Body of pancreas (tissue), 4 donors: ENCODE measurements around the gene SPTBN1.

ENCODE experiments used
- CTCF ChIP-seq, 7 experiments: fragments of 450-650 bp in 4 of 7; fragments of 200-600 bp in 3 of 7; sonication (generic) in 3 of 7; IDR thresholded peaks; one replicate each; pipeline ENCODE4 v1.5.1; 2016 to 2019; ENCODE audit warnings: antibody characterized with exemption in 7 of 7
- POLR2A ChIP-seq, 3 donors: fragments of 450-650 bp; IDR thresholded peaks; one replicate each; pipeline ENCODE4 v1.6.1; 2016; ENCODE audit warnings: antibody characterized with exemption in 3 of 3, mild to moderate bottlenecking in 2 of 3

GRCh38 chr2:54577035-54577434, 120.9 kb downstream of the SPTBN1 start:
- TF ChIP-seq CTCF (IDR thresholded peaks at IDR 0.05) = no peak
- TF ChIP-seq POLR2A (IDR thresholded peaks at IDR 0.05) = no peak
